Endodermal cell (in vitro differentiated cells): ENCODE results near the gene VWA5B2. TPM values are rescaled to one million over a fixed set of nuclear protein-coding genes. Genes with fewer than 3 reads are reported as not detected.
A peak's percentile ranks its signal among the peaks of the same experiment; 100 is the strongest.

Experiments
- DNase-seq: peaks from one replicate; pipeline ENCODE4 v3.0.0-alpha.2; 2017
- H3K27ac ChIP-seq: 2 replicates; pipeline ENCODE4 v1.5.1; 2013; ENCODE audit warnings: mild to moderate bottlenecking, low read depth, low read length, moderate library complexity
- H3K27me3 ChIP-seq: 2 replicates; pipeline ENCODE4 v1.6.1; 2013; ENCODE audit warnings: mild to moderate bottlenecking, low read length, moderate library complexity; ENCODE audit not compliant: insufficient read depth, control insufficient read depth, poor library complexity, severe bottlenecking
- H3K36me3 ChIP-seq: 2 replicates; pipeline ENCODE4 v1.7.0; 2013; ENCODE audit warnings: mild to moderate bottlenecking, low read length, moderate library complexity; ENCODE audit not compliant: control insufficient read depth, insufficient read depth
- H3K4me1 ChIP-seq: one replicate; pipeline ENCODE4 v1.7.0; 2013; ENCODE audit warnings: low read length; ENCODE audit not compliant: control insufficient read depth, insufficient read depth
- H3K4me3 ChIP-seq: 2 replicates; pipeline ENCODE4 v1.5.1; 2013; ENCODE audit warnings: mild to moderate bottlenecking, low read length, moderate library complexity
- H3K9ac ChIP-seq: 2 replicates; pipeline ENCODE4 v1.6.1; 2013; ENCODE audit warnings: mild to moderate bottlenecking, low read length, moderate library complexity; ENCODE audit not compliant: poor library complexity, severe bottlenecking; ENCODE audit errors: extremely low read depth
- H3K9me3 ChIP-seq: 2 replicates; pipeline ENCODE4 v1.6.1; 2013; ENCODE audit warnings: mild to moderate bottlenecking, low read length, moderate library complexity; ENCODE audit not compliant: control insufficient read depth
- H3K27ac Mint-ChIP-seq: 2 replicates; pipeline ENCODE4 v1.8.0; 2020; ENCODE audit warnings: mixed read lengths
- H3K27me3 Mint-ChIP-seq: 2 replicates; pipeline ENCODE4 v1.8.0; 2021; ENCODE audit warnings: mild to moderate bottlenecking, mixed read lengths; ENCODE audit not compliant: insufficient read depth
- H3K36me3 Mint-ChIP-seq: 2 replicates; pipeline ENCODE4 v1.8.0; 2020; ENCODE audit warnings: low read depth, mixed read lengths
- H3K4me1 Mint-ChIP-seq: 2 replicates; pipeline ENCODE4 v1.8.0; 2020; ENCODE audit warnings: mixed read lengths
- H3K4me3 Mint-ChIP-seq: 2 replicates; pipeline ENCODE4 v1.8.0; 2020; ENCODE audit warnings: mild to moderate bottlenecking, moderate library complexity, mixed read lengths
- H3K9me3 Mint-ChIP-seq: 2 replicates; pipeline ENCODE4 v1.8.0; 2020; ENCODE audit warnings: mild to moderate bottlenecking, mixed read lengths
- WGBS, 2 experiments: methylation state at CpG; one replicate each; pipeline versions ENCODE4 v1.1.5 to v1.1.7; 2013; ENCODE audit warnings: missing lambda C conversion rate in 2 of 2, mixed read lengths in 1 of 2; ENCODE audit not compliant: insufficient coverage in 1 of 2, insufficient read length in 1 of 2; 5-methylcytosine and 5-hydroxymethylcytosine counted together
- long read RNA-seq, 4 experiments: library from polyadenylated mRNA in 2 of 4; library from RNA in 1 of 4; library from capped mRNA in 1 of 4; stranded (forward) in 3 of 4; unstranded in 1 of 4; transcript quantifications; one replicate each; pipeline ENCODE4 v2.0.0, GENCODE V29; 2020 to 2021; ENCODE audit warnings: inconsistent platforms in 1 of 4
- polyA plus RNA-seq, 2 experiments: library from polyadenylated mRNA; stranded (reverse); fragments of 50-300 nt; gene quantifications; one replicate each; pipeline ENCODE4 v1.2.3, GENCODE V29; 2013
- total RNA-seq, 2 donors: library from RNA; stranded (reverse); fragmentation: NEBNext Ultra II Directional in 1 of 2; extraction: Animal tissue kit (Norgen Biotek cat#: 25700) in 1 of 2; gene quantifications; 2 replicates in 1 of 2; 3 replicates in 1 of 2; pipeline ENCODE4 v1.2.1, GENCODE V29; 2021
- TF ChIP-seq, protein P1 (sequence below): fragments of 200-600 bp; sonication (generic); conservative IDR thresholded peaks from 2 replicates; pipeline ENCODE4 v1.5.0; 2021; ENCODE audit warnings: antibody characterized with exemption, mild to moderate bottlenecking

The VWA5B2 gene
- under 1 TPM; 0.62 to 0.97 TPM for total RNA-seq
- polyA plus RNA-seq (2013, experiment 1 of 2), result 0.18 TPM
- 0.21 TPM for polyA plus RNA-seq (2013, experiment 2 of 2)
- long read RNA-seq, experiment 1, result 0 reads
- long read RNA-seq, experiment 2, result 0 reads
- long read RNA-seq, experiment 3, result 0 reads
- long read RNA-seq, experiment 4, result 0 reads

DNA sequence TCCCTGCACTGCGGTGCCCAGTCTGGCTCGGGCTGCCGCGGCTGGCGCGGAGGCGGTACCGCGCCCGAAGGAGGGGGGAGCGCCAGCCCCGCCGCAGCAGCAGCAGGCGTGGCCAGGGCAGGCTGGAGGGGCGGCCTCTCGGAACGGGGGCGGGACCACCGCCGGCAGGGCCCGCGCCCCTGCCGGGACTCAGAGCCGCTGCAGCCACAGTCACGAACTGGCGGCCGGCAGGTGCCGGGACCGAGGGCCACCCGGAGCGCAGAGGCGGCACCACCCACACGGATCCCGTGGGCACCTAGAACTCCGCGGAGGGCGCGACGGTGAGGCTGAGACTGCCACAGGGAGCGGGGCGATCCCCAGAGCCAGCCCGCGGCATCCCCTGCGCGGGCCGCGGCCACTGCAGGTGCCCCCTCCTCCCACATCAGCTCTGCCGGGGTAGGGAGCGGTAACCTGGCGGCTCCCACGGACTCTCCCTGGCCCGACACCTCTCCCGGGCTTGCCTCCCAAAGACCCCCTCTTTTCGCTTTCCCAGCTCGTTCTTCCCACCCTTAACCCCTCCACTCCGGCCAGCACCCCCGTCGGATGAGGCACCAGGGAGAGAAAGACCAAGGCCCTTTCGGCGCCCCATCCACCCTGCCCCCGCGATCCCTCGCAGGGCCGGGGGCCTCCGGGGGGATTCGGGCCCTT, at the start of gene VWA5B2:
Gene VWA5B2 (plus strand): TSS at position 192 of the 687 bp plus-strand sequence. CDS start 944 bp downstream, outside the sequence.
- peak within 1 kb of the TSS; percentile 45 for H3K4me3 Mint-ChIP-seq
- H3K27ac Mint-ChIP-seq, result no peak within 1 kb of the TSS
- TF ChIP-seq, protein P1, sequence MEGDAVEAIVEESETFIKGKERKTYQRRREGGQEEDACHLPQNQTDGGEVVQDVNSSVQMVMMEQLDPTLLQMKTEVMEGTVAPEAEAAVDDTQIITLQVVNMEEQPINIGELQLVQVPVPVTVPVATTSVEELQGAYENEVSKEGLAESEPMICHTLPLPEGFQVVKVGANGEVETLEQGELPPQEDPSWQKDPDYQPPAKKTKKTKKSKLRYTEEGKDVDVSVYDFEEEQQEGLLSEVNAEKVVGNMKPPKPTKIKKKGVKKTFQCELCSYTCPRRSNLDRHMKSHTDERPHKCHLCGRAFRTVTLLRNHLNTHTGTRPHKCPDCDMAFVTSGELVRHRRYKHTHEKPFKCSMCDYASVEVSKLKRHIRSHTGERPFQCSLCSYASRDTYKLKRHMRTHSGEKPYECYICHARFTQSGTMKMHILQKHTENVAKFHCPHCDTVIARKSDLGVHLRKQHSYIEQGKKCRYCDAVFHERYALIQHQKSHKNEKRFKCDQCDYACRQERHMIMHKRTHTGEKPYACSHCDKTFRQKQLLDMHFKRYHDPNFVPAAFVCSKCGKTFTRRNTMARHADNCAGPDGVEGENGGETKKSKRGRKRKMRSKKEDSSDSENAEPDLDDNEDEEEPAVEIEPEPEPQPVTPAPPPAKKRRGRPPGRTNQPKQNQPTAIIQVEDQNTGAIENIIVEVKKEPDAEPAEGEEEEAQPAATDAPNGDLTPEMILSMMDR, result peak; percentile 61
- H3K36me3 Mint-ChIP-seq, result no peaks in the 10 kb centered on the region
- Histone ChIP-seq H3K27me3 (peaks cover 94% of the 10 kb centered on the region), H3K9me3 (no peaks in the 10 kb centered on the region), H3K36me3 (no peaks in the 10 kb centered on the region), H3K9ac (no peak within 1 kb of the TSS), H3K4me3 (peak within 1 kb of the TSS; percentile 73), H3K4me1 (no peaks in the 10 kb centered on the region), H3K27ac (no peak within 1 kb of the TSS)
- H3K4me1 Mint-ChIP-seq, result peaks cover 2% of the 10 kb centered on the region
- no peaks in the 10 kb centered on the region for H3K9me3 Mint-ChIP-seq
- peak; percentile 90 for DNase-seq
- peaks cover 84% of the 10 kb centered on the region for H3K27me3 Mint-ChIP-seq
- 1% methylated on average over 37 to 66 of the region's 66 CpGs for WGBS, 2 experiments

DNA sequence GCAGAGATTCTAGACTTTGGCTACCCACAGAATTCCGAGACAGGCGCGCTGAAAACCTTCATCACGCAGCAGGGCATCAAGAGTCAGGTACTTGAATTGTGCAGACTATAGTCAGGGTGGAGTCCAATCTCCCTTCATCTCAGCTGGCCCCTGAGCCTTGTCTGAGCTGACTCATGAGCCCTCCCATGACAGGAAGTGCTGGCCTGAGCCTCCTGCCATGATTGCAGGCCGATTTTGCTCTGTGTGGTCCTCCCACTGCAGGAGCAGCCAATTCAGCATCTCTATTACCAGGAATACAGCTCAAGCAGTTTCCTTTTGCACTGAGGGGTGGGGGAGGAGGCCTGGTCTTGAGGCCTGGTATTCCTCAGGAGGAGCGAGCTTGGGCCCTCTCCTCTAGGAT, 49.2 kb upstream of the VWA5B2 start:
- DNase-seq, result no peak
- H3K36me3 Mint-ChIP-seq, result peaks cover 75% of the 10 kb centered on the region
- H3K4me3 ChIP-seq, result no peak overlapping the region
- H3K27me3 Mint-ChIP-seq, result no peaks in the 10 kb centered on the region
- no peak overlapping the region for H3K27ac Mint-ChIP-seq
- no peaks in the 10 kb centered on the region for H3K9me3 Mint-ChIP-seq
- no peaks in the 10 kb centered on the region for H3K9me3 ChIP-seq
- H3K36me3 ChIP-seq, result peaks cover 82% of the 10 kb centered on the region
- peaks cover 35% of the 10 kb centered on the region for H3K4me1 Mint-ChIP-seq
- H3K27me3 ChIP-seq, result no peaks in the 10 kb centered on the region
- H3K4me1 ChIP-seq, result peaks cover 15% of the 10 kb centered on the region
- WGBS, 2 experiments, result 97% methylated on average over 4 to 6 of the region's 6 CpGs
- H3K27ac ChIP-seq, result no peak overlapping the region
- TF ChIP-seq, protein P1, result no peak
- H3K9ac ChIP-seq, result no peak overlapping the region
- no peak overlapping the region for H3K4me3 Mint-ChIP-seq

DNA sequence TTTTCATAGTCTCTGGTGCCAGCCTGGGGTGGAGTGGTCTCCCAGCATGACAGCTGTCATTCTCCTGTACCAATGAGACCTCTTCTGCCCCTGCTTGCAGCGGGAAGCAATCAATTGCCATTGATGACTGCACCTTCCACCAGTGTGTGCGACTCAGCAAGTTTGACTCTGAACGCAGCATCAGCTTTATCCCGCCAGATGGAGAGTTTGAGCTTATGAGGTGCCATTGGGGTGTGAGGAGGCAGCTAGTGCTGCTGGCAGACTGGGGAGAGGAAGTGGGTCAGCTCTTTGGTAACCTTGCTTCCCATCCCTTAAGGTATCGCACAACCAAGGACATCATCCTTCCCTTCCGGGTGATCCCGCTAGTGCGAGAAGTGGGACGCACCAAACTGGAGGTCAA, 47.8 kb upstream of the VWA5B2 start:
- no peak overlapping the region for H3K9ac ChIP-seq
- no peaks in the 10 kb centered on the region for H3K27me3 ChIP-seq
- peaks cover 82% of the 10 kb centered on the region for H3K36me3 ChIP-seq
- H3K36me3 Mint-ChIP-seq, result peaks cover 75% of the 10 kb centered on the region
- no peaks in the 10 kb centered on the region for H3K27me3 Mint-ChIP-seq
- TF ChIP-seq, protein P1, result no peak
- no peak overlapping the region for H3K27ac Mint-ChIP-seq
- peaks cover 39% of the 10 kb centered on the region for H3K4me1 Mint-ChIP-seq
- no peaks in the 10 kb centered on the region for H3K9me3 ChIP-seq
- DNase-seq, result no peak
- peaks cover 15% of the 10 kb centered on the region for H3K4me1 ChIP-seq
- H3K4me3 Mint-ChIP-seq, result no peak overlapping the region
- H3K4me3 ChIP-seq, result no peak overlapping the region
- H3K9me3 Mint-ChIP-seq, result no peaks in the 10 kb centered on the region
- no peak overlapping the region for H3K27ac ChIP-seq
- 97 to 98% methylated on average over 6 to 9 of the region's 9 CpGs for WGBS, 2 experiments
